ENCODE data around the gene ABHD12.

GRCh38 chr20:25402583-25402982, 11.9 kb upstream of the ABHD12 start:
- TF ChIP-seq, protein P1, sequence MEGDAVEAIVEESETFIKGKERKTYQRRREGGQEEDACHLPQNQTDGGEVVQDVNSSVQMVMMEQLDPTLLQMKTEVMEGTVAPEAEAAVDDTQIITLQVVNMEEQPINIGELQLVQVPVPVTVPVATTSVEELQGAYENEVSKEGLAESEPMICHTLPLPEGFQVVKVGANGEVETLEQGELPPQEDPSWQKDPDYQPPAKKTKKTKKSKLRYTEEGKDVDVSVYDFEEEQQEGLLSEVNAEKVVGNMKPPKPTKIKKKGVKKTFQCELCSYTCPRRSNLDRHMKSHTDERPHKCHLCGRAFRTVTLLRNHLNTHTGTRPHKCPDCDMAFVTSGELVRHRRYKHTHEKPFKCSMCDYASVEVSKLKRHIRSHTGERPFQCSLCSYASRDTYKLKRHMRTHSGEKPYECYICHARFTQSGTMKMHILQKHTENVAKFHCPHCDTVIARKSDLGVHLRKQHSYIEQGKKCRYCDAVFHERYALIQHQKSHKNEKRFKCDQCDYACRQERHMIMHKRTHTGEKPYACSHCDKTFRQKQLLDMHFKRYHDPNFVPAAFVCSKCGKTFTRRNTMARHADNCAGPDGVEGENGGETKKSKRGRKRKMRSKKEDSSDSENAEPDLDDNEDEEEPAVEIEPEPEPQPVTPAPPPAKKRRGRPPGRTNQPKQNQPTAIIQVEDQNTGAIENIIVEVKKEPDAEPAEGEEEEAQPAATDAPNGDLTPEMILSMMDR (IDR thresholded peaks at IDR 0.05) = no peak
- TF ChIP-seq POLR2AphosphoS5 (IDR thresholded peaks at IDR 0.05) = no peak
